SK-N-SH treated with all-trans-retinoic acid at 6 μM for 48 hours (cell line): ENCODE data around the gene LEPROT.

Experiments used
- GLIS3 ChIP-seq: fragments of 250-450 bp; sonication (Bioruptor Pico); IDR thresholded peaks from 2 replicates; pipeline ENCODE4 v1.5.0; 2020; ENCODE audit warnings: mild to moderate bottlenecking, moderate library complexity
- ISL1 ChIP-seq: fragments of 250-450 bp; sonication (Bioruptor Pico); IDR thresholded peaks from 2 replicates; pipeline ENCODE4 v2.1.2; 2022; ENCODE audit warnings: mild to moderate bottlenecking, moderate library complexity
- OSR1 ChIP-seq: fragments of 250-450 bp; sonication (Bioruptor Pico); IDR thresholded peaks from 2 replicates; pipeline ENCODE4 v1.8.0; 2022; ENCODE audit warnings: moderate library complexity, mild to moderate bottlenecking, inconsistent platforms
- ZFP3 ChIP-seq: fragments of 250-450 bp; sonication (Bioruptor Pico); IDR thresholded peaks from 2 replicates; pipeline ENCODE4 v1.5.0; 2020; ENCODE audit warnings: mild to moderate bottlenecking, moderate library complexity
- TF ChIP-seq, protein P1 (sequence below): fragments of 250-450 bp; sonication (Bioruptor Pico); IDR thresholded peaks from 2 replicates; pipeline ENCODE4 v1.5.1; 2020; ENCODE audit warnings: low read depth, mild to moderate bottlenecking, moderate library complexity
- TF ChIP-seq, protein P2 (sequence below): fragments of 250-450 bp; sonication (Bioruptor Pico); IDR thresholded peaks from 2 replicates; pipeline ENCODE4 v1.8.0; 2020; ENCODE audit warnings: mild to moderate bottlenecking, moderate library complexity, borderline replicate concordance

DNA sequence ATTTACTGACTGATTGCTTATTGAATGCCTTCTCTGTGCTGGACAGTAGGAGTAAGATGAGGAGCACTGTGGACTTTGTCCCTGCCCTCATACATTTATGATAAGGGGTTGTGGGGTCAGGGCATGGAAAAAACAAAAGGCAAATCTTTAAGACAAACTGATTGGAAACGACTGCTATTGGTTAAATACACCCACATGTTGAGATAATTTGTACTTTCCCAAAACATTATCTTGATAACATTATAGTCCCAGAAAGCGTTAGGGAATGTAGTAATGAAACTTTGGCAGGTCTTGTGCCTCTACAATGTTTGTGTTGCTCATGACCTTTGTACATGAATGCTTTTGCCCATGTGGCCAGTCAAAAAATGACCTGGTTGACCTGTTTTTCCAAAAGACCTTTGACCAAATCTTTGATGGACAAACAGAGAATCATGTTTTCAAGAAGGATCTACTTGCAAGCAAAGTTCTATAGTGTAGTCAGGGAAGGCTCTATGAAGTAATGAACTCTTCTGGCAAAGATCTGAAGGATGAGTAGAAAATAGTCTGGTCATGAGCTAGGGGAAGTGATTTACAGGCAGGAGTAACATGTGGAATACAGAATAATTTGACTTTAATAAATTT is 50.9 kb downstream of the LEPROT start:
- TF ChIP-seq, protein P1, sequence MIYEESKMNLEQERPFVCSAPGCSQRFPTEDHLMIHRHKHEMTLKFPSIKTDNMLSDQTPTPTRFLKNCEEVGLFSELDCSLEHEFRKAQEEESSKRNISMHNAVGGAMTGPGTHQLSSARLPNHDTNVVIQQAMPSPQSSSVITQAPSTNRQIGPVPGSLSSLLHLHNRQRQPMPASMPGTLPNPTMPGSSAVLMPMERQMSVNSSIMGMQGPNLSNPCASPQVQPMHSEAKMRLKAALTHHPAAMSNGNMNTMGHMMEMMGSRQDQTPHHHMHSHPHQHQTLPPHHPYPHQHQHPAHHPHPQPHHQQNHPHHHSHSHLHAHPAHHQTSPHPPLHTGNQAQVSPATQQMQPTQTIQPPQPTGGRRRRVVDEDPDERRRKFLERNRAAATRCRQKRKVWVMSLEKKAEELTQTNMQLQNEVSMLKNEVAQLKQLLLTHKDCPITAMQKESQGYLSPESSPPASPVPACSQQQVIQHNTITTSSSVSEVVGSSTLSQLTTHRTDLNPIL (CRISPR knock-in tag), result no peak
- TF ChIP-seq OSR1, result no peak
- TF ChIP-seq, protein P2, sequence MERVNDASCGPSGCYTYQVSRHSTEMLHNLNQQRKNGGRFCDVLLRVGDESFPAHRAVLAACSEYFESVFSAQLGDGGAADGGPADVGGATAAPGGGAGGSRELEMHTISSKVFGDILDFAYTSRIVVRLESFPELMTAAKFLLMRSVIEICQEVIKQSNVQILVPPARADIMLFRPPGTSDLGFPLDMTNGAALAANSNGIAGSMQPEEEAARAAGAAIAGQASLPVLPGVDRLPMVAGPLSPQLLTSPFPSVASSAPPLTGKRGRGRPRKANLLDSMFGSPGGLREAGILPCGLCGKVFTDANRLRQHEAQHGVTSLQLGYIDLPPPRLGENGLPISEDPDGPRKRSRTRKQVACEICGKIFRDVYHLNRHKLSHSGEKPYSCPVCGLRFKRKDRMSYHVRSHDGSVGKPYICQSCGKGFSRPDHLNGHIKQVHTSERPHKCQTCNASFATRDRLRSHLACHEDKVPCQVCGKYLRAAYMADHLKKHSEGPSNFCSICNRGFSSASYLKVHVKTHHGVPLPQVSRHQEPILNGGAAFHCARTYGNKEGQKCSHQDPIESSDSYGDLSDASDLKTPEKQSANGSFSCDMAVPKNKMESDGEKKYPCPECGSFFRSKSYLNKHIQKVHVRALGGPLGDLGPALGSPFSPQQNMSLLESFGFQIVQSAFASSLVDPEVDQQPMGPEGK (CRISPR knock-in tag), result no peak
- TF ChIP-seq ZFP3 (CRISPR knock-in tag), result no peak
- no peak for TF ChIP-seq ISL1
- TF ChIP-seq GLIS3 (CRISPR knock-in tag), result no peak
